ENCODE results near the gene KLF11. TPM values are rescaled to one million over a fixed set of nuclear protein-coding genes. Genes with fewer than 3 reads are reported as not detected.
A peak's percentile ranks its signal among the peaks of the same experiment; 100 is the strongest.

Gene KLF11
- total RNA-seq, 1 donor from 2014 or later = 20.8 TPM

GRCh38 chr2:10045561-10046355 lies 2.4 kb downstream of the KLF11 start:
- TF ChIP-seq CTCF (IDR thresholded peaks at IDR 0.05; ENCODE audit: borderline replicate concordance) = no peak
- intact Hi-C loops (cut with micrococcal nuclease) = loop anchor here (5.0 kb wide), 1 partner anchor 63 kb away; no protein-coding TSS in a partner anchor
- Histone ChIP-seq H3K9me3 (replicated peaks) (no peaks in the 10 kb centered on the region), H3K4me1 (peaks cover 88% of the 10 kb centered on the region), H3K36me3 (peaks cover 44% of the 10 kb centered on the region), H3K27ac (replicated peaks) (peak overlapping the region; percentile 100), H3K27me3 (ENCODE audit: low read depth) (no peaks in the 10 kb centered on the region), H3K4me3 (peak overlapping the region; percentile 70)
- no peak for DNase-seq

- Histone ChIP-seq H3K9me3 (replicated peaks) (no peaks in the 10 kb centered on the region), H3K4me3 (no peak overlapping the region), H3K27me3 (ENCODE audit: low read depth) (no peaks in the 10 kb centered on the region), H3K4me1 (peaks cover 83% of the 10 kb centered on the region), H3K36me3 (peaks cover 55% of the 10 kb centered on the region), H3K27ac (replicated peaks) (peak overlapping the region; percentile 2)
- intact Hi-C loops (cut with micrococcal nuclease) = loop anchor here (5.0 kb wide), 1 partner anchor 65 kb away; no protein-coding TSS in a partner anchor
- TF ChIP-seq CTCF (IDR thresholded peaks at IDR 0.05; ENCODE audit: borderline replicate concordance) = no peak
- DNase-seq = no peak
Observed at GRCh38 chr2:10046931-10047330, 3.6 kb downstream of the KLF11 start.

DNA sequence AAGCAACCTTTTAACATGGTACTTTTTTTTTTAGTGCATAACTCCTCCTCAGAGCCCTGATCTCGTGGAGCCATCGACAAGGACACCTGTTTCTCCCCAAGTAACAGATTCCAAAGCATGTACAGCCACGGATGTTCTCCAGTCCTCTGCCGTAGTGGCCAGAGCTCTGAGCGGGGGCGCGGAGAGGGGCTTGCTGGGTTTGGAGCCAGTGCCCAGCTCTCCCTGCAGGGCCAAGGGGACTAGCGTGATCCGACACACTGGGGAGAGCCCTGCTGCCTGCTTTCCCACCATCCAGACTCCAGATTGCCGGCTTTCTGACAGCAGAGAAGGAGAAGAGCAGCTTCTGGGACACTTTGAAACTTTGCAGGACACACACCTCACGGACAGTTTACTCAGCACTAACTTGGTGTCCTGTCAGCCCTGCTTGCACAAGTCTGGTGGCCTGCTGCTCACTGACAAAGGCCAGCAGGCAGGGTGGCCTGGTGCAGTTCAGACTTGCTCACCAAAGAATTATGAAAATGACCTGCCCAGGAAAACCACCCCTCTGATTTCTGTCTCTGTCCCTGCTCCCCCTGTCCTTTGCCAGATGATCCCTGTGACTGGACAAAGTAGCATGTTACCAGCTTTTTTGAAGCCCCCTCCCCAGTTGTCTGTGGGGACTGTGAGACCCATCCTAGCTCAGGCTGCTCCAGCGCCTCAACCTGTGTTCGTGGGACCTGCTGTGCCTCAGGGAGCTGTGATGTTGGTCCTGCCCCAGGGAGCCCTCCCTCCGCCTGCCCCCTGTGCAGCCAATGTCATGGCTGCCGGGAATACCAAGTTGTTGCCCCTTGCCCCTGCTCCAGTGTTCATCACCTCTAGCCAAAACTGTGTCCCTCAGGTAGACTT lies 4.5 kb downstream of the KLF11 start:
- Histone ChIP-seq H3K4me1 (peaks cover 83% of the 10 kb centered on the region), H3K27me3 (ENCODE audit: low read depth) (no peaks in the 10 kb centered on the region), H3K36me3 (peaks cover 64% of the 10 kb centered on the region), H3K27ac (replicated peaks) (peak overlapping the region; percentile 9), H3K9me3 (replicated peaks) (no peaks in the 10 kb centered on the region), H3K4me3 (no peak overlapping the region)
- no peak for DNase-seq
- intact Hi-C loops (cut with micrococcal nuclease) = loop anchor here (5.0 kb wide), 1 partner anchor 66 kb away; no protein-coding TSS in a partner anchor
- no peak for TF ChIP-seq CTCF (IDR thresholded peaks at IDR 0.05; ENCODE audit: borderline replicate concordance)

DNA sequence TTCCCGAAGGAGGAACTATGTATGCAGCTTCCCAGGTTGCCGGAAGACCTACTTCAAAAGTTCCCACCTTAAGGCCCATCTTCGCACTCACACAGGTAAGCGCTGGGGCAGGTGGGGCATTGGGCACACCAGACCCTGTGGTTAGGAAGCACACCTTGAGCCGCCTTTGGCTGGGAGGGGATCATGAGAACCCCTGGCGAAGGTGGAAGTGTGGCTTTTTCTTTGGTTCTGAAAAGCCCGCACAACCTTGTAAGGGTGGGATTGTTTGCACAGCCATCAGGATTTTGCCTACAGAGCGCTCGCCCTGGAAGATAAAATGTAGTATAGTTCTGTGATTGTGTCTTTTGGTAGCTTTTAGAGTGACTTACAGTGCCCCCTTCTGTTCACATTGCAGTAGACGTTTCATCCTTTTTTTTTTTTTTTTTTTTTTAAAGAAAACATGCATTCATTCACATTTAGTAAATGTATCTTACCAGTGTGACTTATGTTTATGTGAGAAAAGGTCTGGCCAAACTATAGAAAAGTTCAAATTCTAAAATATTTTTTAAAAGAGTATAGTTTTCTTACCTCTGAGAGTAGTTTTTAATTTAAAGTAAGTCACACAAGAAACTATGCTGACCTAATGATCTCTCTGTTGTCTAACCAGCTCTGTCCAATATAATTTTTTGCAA lies 5.3 kb downstream of the KLF11 start:
- intact Hi-C loops (cut with micrococcal nuclease) = loop anchor here (5.0 kb wide), 1 partner anchor 66 kb away; no protein-coding TSS in a partner anchor
- H3K4me1 ChIP-seq = peaks cover 90% of the 10 kb centered on the region

More for the DNA sequence above, 5.3 kb downstream of the KLF11 start:
- no peaks in the 10 kb centered on the region for H3K9me3 ChIP-seq (replicated peaks)
- H3K36me3 ChIP-seq = peaks cover 72% of the 10 kb centered on the region
- no peak overlapping the region for H3K4me3 ChIP-seq
- peak; percentile 75 for TF ChIP-seq CTCF (IDR thresholded peaks at IDR 0.05; ENCODE audit: borderline replicate concordance)
- no peaks in the 10 kb centered on the region for H3K27me3 ChIP-seq (ENCODE audit: low read depth)
- H3K27ac ChIP-seq (replicated peaks) = peak overlapping the region; percentile 9
- DNase-seq = no peak

All from left ventricle myocardium inferior (tissue), 1 donor.